CD4-positive, alpha-beta memory T cell (primary cell): ENCODE results near the gene PLA2G4F. TPM values are rescaled to one million over a fixed set of nuclear protein-coding genes. Genes with fewer than 3 reads are reported as not detected.
A peak's percentile ranks its signal among the peaks of the same experiment; 100 is the strongest.

Experiments
- CTCF ChIA-PET: fragments of 350-600 bp; sonication (Branson Sonifier 250); formaldehyde crosslinking; loops from one replicate; lab custom pipeline; 2021; ENCODE audit warnings: inconsistent platforms; ENCODE audit not compliant: partially characterized antibody; lab: Charles Lee
- POLR2A ChIA-PET: fragments of 350-600 bp; sonication (Branson Sonifier 250); formaldehyde crosslinking; loops from one replicate; lab custom pipeline; 2021; ENCODE audit not compliant: partially characterized antibody; lab: Charles Lee
- DNase-seq, 5 donors: peaks; one replicate each; pipeline versions ENCODE4 v3.0.0 to v3.0.0-alpha.2; 2020 to 2022; ENCODE audit warnings: mixed read lengths in 1 of 5
- H3K27ac ChIP-seq: one replicate; pipeline ENCODE4 v1.7.0; 2013; ENCODE audit warnings: low read depth, low read length
- H3K27me3 ChIP-seq: 2 replicates; pipeline ENCODE4 v1.7.0; 2013; ENCODE audit warnings: mild to moderate bottlenecking, low read length, moderate library complexity; ENCODE audit not compliant: insufficient read depth
- H3K36me3 ChIP-seq: 2 replicates; pipeline ENCODE4 v1.7.0; 2013; ENCODE audit warnings: mild to moderate bottlenecking, low read length, moderate library complexity; ENCODE audit not compliant: insufficient read depth
- H3K4me1 ChIP-seq: 2 replicates; pipeline ENCODE4 v1.7.0; 2013; ENCODE audit warnings: mild to moderate bottlenecking, low read length, moderate library complexity; ENCODE audit not compliant: insufficient read depth
- H3K4me3 ChIP-seq, 2 donors: one replicate each; pipeline ENCODE4 v1.7.0; 2013; ENCODE audit warnings: low read length in 2 of 2, mild to moderate bottlenecking in 1 of 2
- H3K9me3 ChIP-seq, 2 donors: one replicate each; pipeline ENCODE4 v1.7.0; 2013; ENCODE audit warnings: low read length in 2 of 2, control low read depth in 1 of 2; ENCODE audit not compliant: control insufficient read depth in 1 of 2
- H3K27ac Mint-ChIP-seq, 7 donors: one replicate each; pipeline ENCODE4 v1.8.0; 2020 to 2021; ENCODE audit warnings: mixed read lengths in 7 of 7, mild to moderate bottlenecking in 6 of 7, inconsistent platforms in 3 of 7, moderate library complexity in 3 of 7
- H3K27me3 Mint-ChIP-seq, 2 donors: one replicate each; pipeline ENCODE4 v1.8.0; 2020 to 2021; ENCODE audit warnings: mixed read lengths in 2 of 2
- H3K36me3 Mint-ChIP-seq, 2 donors: one replicate each; pipeline ENCODE4 v1.8.0; 2020 to 2021; ENCODE audit warnings: mixed read lengths in 2 of 2, inconsistent platforms in 1 of 2, mild to moderate bottlenecking in 1 of 2
- H3K4me1 Mint-ChIP-seq, 4 donors: one replicate each; pipeline ENCODE4 v1.8.0; 2020 to 2021; ENCODE audit warnings: mixed read lengths in 4 of 4, mild to moderate bottlenecking in 1 of 4
- H3K4me3 Mint-ChIP-seq, 8 donors: one replicate each; pipeline ENCODE4 v1.8.0; 2020 to 2021; ENCODE audit warnings: mixed read lengths in 8 of 8, mild to moderate bottlenecking in 7 of 8, moderate library complexity in 6 of 8, inconsistent platforms in 3 of 8
- H3K9me3 Mint-ChIP-seq, 8 donors: one replicate each; pipeline ENCODE4 v1.8.0; 2020 to 2021; ENCODE audit warnings: mixed read lengths in 8 of 8, mild to moderate bottlenecking in 5 of 8, inconsistent platforms in 3 of 8, moderate library complexity in 1 of 8
- intact Hi-C: fragments of 100-400 bp; cut with micrococcal nuclease; formaldehyde crosslinking; loops from one replicate; pipeline ENCODE4 v1.15.1; 2023
- polyA plus RNA-seq, 2 donors: library from polyadenylated mRNA; unstranded; fragments of 300-500 nt; fragmentation: Illumina TruSeq; gene quantifications; one replicate each; pipeline ENCODE4 v1.2.3, GENCODE V29; 2021
- total RNA-seq, 2 experiments: library from RNA; stranded (reverse); gene quantifications; one replicate each; pipeline ENCODE4 v1.2.3, GENCODE V29; 2021

The PLA2G4F gene
- total and polyA plus RNA-seq, 4 experiments from 2014 or later, result not detected

DNA sequence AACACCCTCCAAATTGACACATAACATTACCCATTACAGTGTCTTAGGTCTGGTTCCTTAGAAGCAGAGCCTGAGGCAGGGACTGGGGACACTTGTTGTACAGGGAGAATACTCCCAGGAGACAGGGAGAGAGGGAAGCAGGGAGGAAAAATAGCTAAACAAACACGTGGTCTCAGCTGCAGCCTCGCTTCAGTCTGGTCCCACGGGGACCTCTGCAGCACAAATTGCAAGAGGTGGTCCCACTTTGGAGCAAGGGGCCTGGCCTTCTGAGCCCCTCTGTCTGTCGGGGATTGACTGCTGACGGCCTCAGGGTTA, 37.0 kb downstream of the PLA2G4F start:
- H3K27ac Mint-ChIP-seq, result no peak overlapping the region
- CTCF ChIA-PET, result interaction anchor here (2.8 kb wide), 1 partner anchor 11 kb away, joined by 9 read pairs; no protein-coding TSS in a partner anchor
- H3K4me1 ChIP-seq, result no peaks in the 10 kb centered on the region
- peaks cover 0 to 7% (median 0%) of the 10 kb centered on the region in 8 donors for H3K9me3 Mint-ChIP-seq
- intact Hi-C loops, result no loop called here
- no peak for DNase-seq
- H3K27me3 ChIP-seq, result no peaks in the 10 kb centered on the region
- no peaks in the 10 kb centered on the region for H3K9me3 ChIP-seq
- POLR2A ChIA-PET, result no interaction called here
- H3K4me3 Mint-ChIP-seq, result no peak overlapping the region
- no peaks in the 10 kb centered on the region for H3K36me3 Mint-ChIP-seq
- H3K27ac ChIP-seq, result no peak overlapping the region
- H3K4me3 ChIP-seq, result no peak overlapping the region
- peaks cover 0 to 2% of the 10 kb centered on the region in 2 donors for H3K27me3 Mint-ChIP-seq
- H3K4me1 Mint-ChIP-seq, result peaks cover 2 to 9% (median 5%) of the 10 kb centered on the region in 4 donors
- no peaks in the 10 kb centered on the region for H3K36me3 ChIP-seq

DNA sequence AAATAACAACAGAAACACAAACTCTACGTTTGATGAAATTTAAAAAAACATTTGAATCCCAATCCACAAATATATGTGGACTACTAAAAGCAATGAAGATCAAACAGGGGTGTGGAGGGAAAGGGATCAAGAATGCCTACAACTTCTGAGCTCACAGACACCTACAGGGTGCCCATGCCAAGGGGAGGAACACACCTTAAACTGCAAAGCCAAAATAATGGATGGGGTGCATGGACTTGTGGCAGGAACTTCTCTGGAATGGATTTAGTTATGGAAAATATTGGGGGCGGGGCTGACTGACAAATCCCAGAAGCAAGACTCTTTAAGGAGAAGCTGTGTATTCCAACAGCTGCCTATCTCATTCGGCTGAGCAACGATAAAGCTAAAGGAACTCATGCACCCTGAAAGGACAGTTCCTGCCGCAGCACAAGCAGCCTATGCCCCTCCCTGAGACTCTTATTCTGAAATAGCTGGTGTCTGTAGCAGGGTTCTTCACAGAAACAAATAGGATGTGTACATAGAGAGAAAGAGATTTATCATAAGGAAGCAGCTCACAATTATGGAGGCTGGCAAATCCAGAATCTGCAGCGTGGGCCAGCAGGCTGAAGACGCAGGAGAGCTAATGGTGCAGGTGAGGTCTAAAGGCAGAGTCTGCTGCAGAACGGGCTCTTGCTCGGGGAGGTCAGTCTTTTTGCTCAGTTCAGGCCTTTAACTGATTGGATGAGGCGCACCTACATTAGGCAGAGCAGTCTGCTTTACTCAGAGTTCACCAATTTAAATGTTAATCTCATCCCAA, 37.6 kb downstream of the PLA2G4F start:
- Mint-ChIP-seq H3K4me3 (peak overlapping the region in 2 of 8 donors; percentile 23 to 61), H3K9me3 (peaks cover 0 to 7% (median 0%) of the 10 kb centered on the region in 8 donors)

DNA sequence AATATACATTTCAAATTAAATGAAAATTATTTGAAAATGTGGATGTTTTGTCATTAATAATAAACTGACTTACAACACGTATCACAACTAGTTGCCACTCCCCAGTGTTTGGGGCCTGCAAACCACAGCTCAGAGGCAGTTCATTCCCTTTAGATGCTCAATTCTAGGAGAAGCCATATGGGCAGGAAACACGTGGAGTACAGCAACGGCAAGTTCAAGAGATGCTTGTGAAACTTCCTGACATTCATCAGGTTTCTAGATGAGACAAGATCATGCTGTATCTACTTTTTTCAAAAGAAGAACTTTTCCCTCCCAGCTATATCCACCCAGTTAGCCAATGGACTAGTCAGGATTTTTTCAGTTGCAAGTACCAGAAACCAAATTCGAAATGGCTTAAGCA, 44.5 kb downstream of the PLA2G4F start:
- ChIA-PET POLR2A (no interaction called here), CTCF (interaction anchor here (1.3 kb wide), 1 partner anchor 123 kb away, joined by 4 read pairs; no protein-coding TSS in a partner anchor)
- Histone ChIP-seq H3K4me1 (peaks cover 6% of the 10 kb centered on the region), H3K27me3 (no peaks in the 10 kb centered on the region), H3K27ac (no peak overlapping the region), H3K9me3 (no peaks in the 10 kb centered on the region), H3K36me3 (no peaks in the 10 kb centered on the region), H3K4me3 (no peak overlapping the region)
- H3K36me3 Mint-ChIP-seq, result peaks cover 0 to 3% of the 10 kb centered on the region in 2 donors
- intact Hi-C loops, result no loop called here
- peaks cover 6 to 14% (median 7%) of the 10 kb centered on the region in 4 donors for H3K4me1 Mint-ChIP-seq
- no peak overlapping the region for H3K27ac Mint-ChIP-seq
- no peak overlapping the region for H3K4me3 Mint-ChIP-seq
- H3K27me3 Mint-ChIP-seq, result peaks cover 13 to 14% of the 10 kb centered on the region in 2 donors
- no peak for DNase-seq
- H3K9me3 Mint-ChIP-seq, result peaks cover 0 to 12% (median 4%) of the 10 kb centered on the region in 8 donors

More for the DNA sequence above, 37.6 kb downstream of the PLA2G4F start:
- Histone ChIP-seq H3K27me3 (no peaks in the 10 kb centered on the region), H3K4me1 (no peaks in the 10 kb centered on the region), H3K36me3 (no peaks in the 10 kb centered on the region), H3K4me3 (no peak overlapping the region), H3K27ac (no peak overlapping the region), H3K9me3 (no peaks in the 10 kb centered on the region)
- no peak overlapping the region for H3K27ac Mint-ChIP-seq
- DNase-seq, result no peak
- peaks cover 2 to 9% (median 5%) of the 10 kb centered on the region in 4 donors for H3K4me1 Mint-ChIP-seq
- CTCF ChIA-PET, result no interaction called here
- H3K36me3 Mint-ChIP-seq, result no peaks in the 10 kb centered on the region
- H3K27me3 Mint-ChIP-seq, result peaks cover 0 to 3% of the 10 kb centered on the region in 2 donors
- intact Hi-C loops, result no loop called here
- POLR2A ChIA-PET, result no interaction called here

DNA sequence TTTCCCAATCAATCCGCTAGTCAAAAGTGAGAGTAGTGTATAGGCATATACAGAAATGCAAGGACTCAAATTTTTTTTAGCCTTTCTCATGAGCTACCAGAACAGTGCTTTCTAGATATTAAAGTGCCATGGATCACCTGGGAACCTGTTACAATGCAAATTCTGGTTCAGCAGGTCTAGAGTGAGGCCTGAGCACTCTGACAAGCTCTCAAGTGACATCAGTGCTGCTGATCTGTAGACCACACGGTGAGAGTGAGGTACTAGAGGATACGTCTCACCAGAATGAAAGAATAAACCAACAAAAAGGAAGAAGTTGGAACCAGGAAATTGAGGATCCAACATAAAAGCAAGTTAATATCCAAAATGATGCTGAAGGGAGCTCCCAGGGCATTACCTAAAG, 46.1 kb downstream of the PLA2G4F start:
- Histone ChIP-seq H3K9me3 (no peaks in the 10 kb centered on the region), H3K4me1 (peaks cover 6% of the 10 kb centered on the region), H3K4me3 (no peak overlapping the region), H3K27ac (no peak overlapping the region), H3K36me3 (no peaks in the 10 kb centered on the region), H3K27me3 (no peaks in the 10 kb centered on the region)
- POLR2A ChIA-PET, result no interaction called here
- Mint-ChIP-seq H3K4me3 (no peak overlapping the region), H3K27me3 (peaks cover 13 to 19% of the 10 kb centered on the region in 2 donors), H3K9me3 (peaks cover 0 to 6% (median 4%) of the 10 kb centered on the region in 8 donors), H3K27ac (no peak overlapping the region), H3K36me3 (peaks cover 0 to 3% of the 10 kb centered on the region in 2 donors), H3K4me1 (peaks cover 6 to 14% (median 7%) of the 10 kb centered on the region in 4 donors)
- CTCF ChIA-PET, result interaction anchor here (0.8 to 1.0 kb wide), 3 partner anchors 13 to 39 kb away, joined by 3 read pairs; no protein-coding TSS in a partner anchor
- no peak for DNase-seq
- intact Hi-C loops, result no loop called here

DNA sequence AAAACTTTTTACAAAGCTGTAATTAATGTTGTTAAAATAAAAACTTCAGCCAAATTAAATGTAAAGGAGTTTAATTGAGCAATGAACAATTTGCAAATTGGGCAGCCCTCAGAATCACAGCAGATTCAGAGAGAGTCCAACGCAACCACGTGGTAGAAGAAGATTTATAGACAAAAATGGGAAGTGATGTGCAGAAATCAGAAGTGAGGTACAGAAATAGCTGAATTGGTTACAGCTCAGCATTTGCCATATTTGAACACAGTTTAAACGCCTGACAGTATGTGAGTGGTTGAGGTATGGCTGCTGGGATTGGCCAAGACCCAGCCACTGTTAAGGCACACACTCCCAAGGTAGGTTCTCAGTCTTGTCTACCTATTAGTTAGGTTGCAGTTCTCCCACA, 47.6 kb downstream of the PLA2G4F start:
- H3K36me3 ChIP-seq, result no peaks in the 10 kb centered on the region
- peaks cover 0 to 3% of the 10 kb centered on the region in 2 donors for H3K36me3 Mint-ChIP-seq
- intact Hi-C loops, result no loop called here
- peaks cover 6% of the 10 kb centered on the region for H3K4me1 ChIP-seq
- H3K27me3 Mint-ChIP-seq, result peaks cover 10 to 22% of the 10 kb centered on the region in 2 donors
- POLR2A ChIA-PET, result no interaction called here
- H3K4me1 Mint-ChIP-seq, result peaks cover 6 to 14% (median 7%) of the 10 kb centered on the region in 4 donors
- no peak overlapping the region for H3K27ac Mint-ChIP-seq
- H3K27ac ChIP-seq, result no peak overlapping the region
- H3K27me3 ChIP-seq, result no peaks in the 10 kb centered on the region
- DNase-seq, result no peak
- peaks cover 0 to 6% (median 4%) of the 10 kb centered on the region in 8 donors for H3K9me3 Mint-ChIP-seq
- no peaks in the 10 kb centered on the region for H3K9me3 ChIP-seq
- H3K4me3 Mint-ChIP-seq, result no peak overlapping the region
- no peak overlapping the region for H3K4me3 ChIP-seq
- CTCF ChIA-PET, result no interaction called here

GRCh38 chr15:42108189-42108588, 48.2 kb downstream of the PLA2G4F start:
- Mint-ChIP-seq H3K4me1 (peaks cover 6 to 14% (median 7%) of the 10 kb centered on the region in 4 donors), H3K27ac (no peak overlapping the region), H3K27me3 (peaks cover 10 to 22% of the 10 kb centered on the region in 2 donors), H3K4me3 (no peak overlapping the region), H3K9me3 (peaks cover 0 to 6% (median 4%) of the 10 kb centered on the region in 8 donors), H3K36me3 (peaks cover 0 to 3% of the 10 kb centered on the region in 2 donors)
- Histone ChIP-seq H3K4me1 (peaks cover 6% of the 10 kb centered on the region), H3K27me3 (no peaks in the 10 kb centered on the region), H3K36me3 (no peaks in the 10 kb centered on the region), H3K27ac (no peak overlapping the region), H3K9me3 (no peaks in the 10 kb centered on the region), H3K4me3 (no peak overlapping the region)
- intact Hi-C loops, result no loop called here
- POLR2A ChIA-PET, result no interaction called here
- CTCF ChIA-PET, result interaction anchor here (1.0 kb wide), 1 partner anchor 24 kb away, joined by 4 read pairs; no protein-coding TSS in a partner anchor
- DNase-seq, result no peak

- POLR2A ChIA-PET, result no interaction called here
- DNase-seq, result peak in 1 of 5 donors; percentile 10
- H3K4me1 ChIP-seq, result peaks cover 6% of the 10 kb centered on the region
- H3K27ac ChIP-seq, result no peak overlapping the region
- Mint-ChIP-seq H3K9me3 (peaks cover 0 to 2% (median 1%) of the 10 kb centered on the region in 8 donors), H3K36me3 (peaks cover 0 to 2% of the 10 kb centered on the region in 2 donors), H3K4me1 (peaks cover 6 to 13% (median 7%) of the 10 kb centered on the region in 4 donors), H3K27ac (peak overlapping the region in 2 of 7 donors; percentile 14 to 67), H3K27me3 (peaks cover 10 to 22% of the 10 kb centered on the region in 2 donors), H3K4me3 (peak overlapping the region in 5 of 8 donors; percentile 11 to 78 (median 65))
- H3K27me3 ChIP-seq, result no peaks in the 10 kb centered on the region
- CTCF ChIA-PET, result interaction anchor here (1.0 kb wide), 1 partner anchor 23 kb away, joined by 4 read pairs; no protein-coding TSS in a partner anchor
- intact Hi-C loops, result no loop called here
- H3K36me3 ChIP-seq, result no peaks in the 10 kb centered on the region
- H3K9me3 ChIP-seq, result no peaks in the 10 kb centered on the region
- no peak overlapping the region for H3K4me3 ChIP-seq
Measured at GRCh38 chr15:42107473-42107872, 49.0 kb downstream of the PLA2G4F start.
